ENCODE results near the gene BTBD6.

- no peak for TF ChIP-seq CTCF (IDR thresholded peaks at IDR 0.05; ENCODE audit: insufficient read depth, low read length, poor library complexity, severe bottlenecking)
- no peak for TF ChIP-seq EZH2phosphoT487 (conservative IDR thresholded peaks at IDR 0.05; ENCODE audit: low read length)
These were observed 32.7 kb upstream of the BTBD6 start for GRCh38 chr14:105215602-105216001.

Measured in SU-DHL-6 (cell line).